Smooth muscle cell (in vitro differentiated cells): ENCODE data around the gene IL12A. TPM values are rescaled to one million over a fixed set of nuclear protein-coding genes. Genes with fewer than 3 reads are reported as not detected.

Experiments
- DNase-seq: peaks from one replicate; lab custom pipeline; 2025; ENCODE audit not compliant: unreplicated experiment; lab: John Stamatoyannopoulos, UW
- H2AFZ ChIP-seq: fragments of 200-600 bp; sonication (generic); 2 replicates; pipeline ENCODE4 v1.6.0; 2016; ENCODE audit warnings: antibody characterized with exemption, low read depth, mild to moderate bottlenecking
- H3F3A ChIP-seq: fragments of 200-600 bp; sonication (generic); 2 replicates; pipeline ENCODE4 v1.6.0; 2017; ENCODE audit warnings: antibody characterized with exemption, low read depth
- H3K27ac ChIP-seq: fragments of 200-600 bp; sonication (generic); 2 replicates; pipeline ENCODE4 v1.5.1; 2016; ENCODE audit warnings: low read depth, mild to moderate bottlenecking
- H3K27me3 ChIP-seq: fragments of 200-600 bp; sonication (generic); 2 replicates; pipeline ENCODE4 v1.6.1; 2016; ENCODE audit warnings: low read depth, mild to moderate bottlenecking
- H3K36me3 ChIP-seq: fragments of 200-600 bp; sonication (generic); 2 replicates; pipeline ENCODE4 v1.5.1; 2016; ENCODE audit warnings: low read depth
- H3K4me1 ChIP-seq: fragments of 200-600 bp; sonication (generic); 2 replicates; pipeline ENCODE4 v1.5.1; 2016; ENCODE audit warnings: low read depth
- H3K4me2 ChIP-seq: fragments of 200-600 bp; sonication (generic); 2 replicates; pipeline ENCODE4 v1.6.0; 2016; ENCODE audit warnings: mild to moderate bottlenecking
- H3K4me3 ChIP-seq: fragments of 200-600 bp; sonication (generic); 2 replicates; pipeline ENCODE4 v1.5.1; 2016; ENCODE audit warnings: mild to moderate bottlenecking
- H3K79me2 ChIP-seq: fragments of 200-600 bp; sonication (generic); 2 replicates; pipeline ENCODE4 v1.6.0; 2016; ENCODE audit warnings: low read depth, mild to moderate bottlenecking
- H3K9ac ChIP-seq: fragments of 200-600 bp; sonication (generic); 2 replicates; pipeline ENCODE4 v1.6.0; 2016; ENCODE audit warnings: low read depth
- H3K9me3 ChIP-seq: fragments of 200-600 bp; sonication (generic); replicated peaks from 2 replicates; pipeline ENCODE4 v1.5.1; 2016; ENCODE audit warnings: low read depth
- H4K20me1 ChIP-seq: fragments of 200-600 bp; sonication (generic); 2 replicates; pipeline ENCODE4 v1.6.0; 2016; ENCODE audit warnings: low read depth
- WGBS: methylation state at CpG from one replicate; pipeline ENCODE4 v1.1.7; 2016; ENCODE audit warnings: low lambda C conversion rate; 5-methylcytosine and 5-hydroxymethylcytosine counted together
- polyA plus RNA-seq: library from polyadenylated mRNA; unstranded; fragments of >200 nt; fragmentation: Nextera tagmentation; extraction: Ambion mirVana; gene quantifications from 2 replicates; pipeline ENCODE4 v1.2.1, GENCODE V29; 2016
- total RNA-seq: library from RNA; depleted of rRNA; stranded (reverse); fragments of >200 nt; gene quantifications from 2 replicates; pipeline ENCODE4 v1.2.3, GENCODE V29; 2014
- TF ChIP-seq, protein P1 (sequence below): fragments of 200-600 bp; sonication (generic); IDR thresholded peaks from 2 replicates; pipeline ENCODE4 v1.5.1; 2017; ENCODE audit warnings: borderline replicate concordance, mild to moderate bottlenecking, antibody characterized with exemption; ENCODE audit not compliant: insufficient read depth, poor library complexity, severe bottlenecking

The IL12A gene
- total and polyA plus RNA-seq, 2 experiments from 2014 or later = 0.09 TPM; not detected in 1

DNA sequence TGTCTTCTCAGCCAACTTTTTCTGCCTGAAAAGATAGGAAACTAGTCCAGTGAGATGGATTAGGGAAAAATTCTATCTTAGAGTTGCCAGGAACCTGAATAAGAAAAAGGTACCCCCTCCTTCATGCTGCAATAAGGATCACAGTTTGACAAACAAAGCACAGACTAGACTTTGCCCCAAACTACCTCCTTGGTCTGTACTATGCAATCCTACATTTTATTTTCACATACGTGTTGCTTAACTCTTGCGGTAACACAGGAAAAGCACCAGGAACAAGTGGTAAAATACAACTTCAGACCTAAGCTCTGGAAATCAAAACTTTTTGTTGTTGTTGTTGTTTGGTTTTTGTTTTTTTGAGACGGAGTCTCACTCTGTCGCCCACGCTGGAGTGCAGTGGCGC, 11.3 kb upstream of the IL12A start:
- no peaks in the 10 kb centered on the region for H3K36me3 ChIP-seq
- H3K4me3 ChIP-seq = no peak overlapping the region
- no peaks in the 10 kb centered on the region for H3K79me2 ChIP-seq
- TF ChIP-seq, protein P1, sequence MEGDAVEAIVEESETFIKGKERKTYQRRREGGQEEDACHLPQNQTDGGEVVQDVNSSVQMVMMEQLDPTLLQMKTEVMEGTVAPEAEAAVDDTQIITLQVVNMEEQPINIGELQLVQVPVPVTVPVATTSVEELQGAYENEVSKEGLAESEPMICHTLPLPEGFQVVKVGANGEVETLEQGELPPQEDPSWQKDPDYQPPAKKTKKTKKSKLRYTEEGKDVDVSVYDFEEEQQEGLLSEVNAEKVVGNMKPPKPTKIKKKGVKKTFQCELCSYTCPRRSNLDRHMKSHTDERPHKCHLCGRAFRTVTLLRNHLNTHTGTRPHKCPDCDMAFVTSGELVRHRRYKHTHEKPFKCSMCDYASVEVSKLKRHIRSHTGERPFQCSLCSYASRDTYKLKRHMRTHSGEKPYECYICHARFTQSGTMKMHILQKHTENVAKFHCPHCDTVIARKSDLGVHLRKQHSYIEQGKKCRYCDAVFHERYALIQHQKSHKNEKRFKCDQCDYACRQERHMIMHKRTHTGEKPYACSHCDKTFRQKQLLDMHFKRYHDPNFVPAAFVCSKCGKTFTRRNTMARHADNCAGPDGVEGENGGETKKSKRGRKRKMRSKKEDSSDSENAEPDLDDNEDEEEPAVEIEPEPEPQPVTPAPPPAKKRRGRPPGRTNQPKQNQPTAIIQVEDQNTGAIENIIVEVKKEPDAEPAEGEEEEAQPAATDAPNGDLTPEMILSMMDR = no peak
- 94% methylated on average over 6 of the region's 6 CpGs for WGBS
- no peaks in the 10 kb centered on the region for H3F3A ChIP-seq
- H3K27me3 ChIP-seq = no peaks in the 10 kb centered on the region
- H3K4me1 ChIP-seq = no peaks in the 10 kb centered on the region
- no peaks in the 10 kb centered on the region for H3K9me3 ChIP-seq
- no peak overlapping the region for H2AFZ ChIP-seq
- H4K20me1 ChIP-seq = no peaks in the 10 kb centered on the region
- H3K27ac ChIP-seq = no peak overlapping the region
- no peak for DNase-seq
- no peak overlapping the region for H3K9ac ChIP-seq
- H3K4me2 ChIP-seq = no peak overlapping the region

DNA sequence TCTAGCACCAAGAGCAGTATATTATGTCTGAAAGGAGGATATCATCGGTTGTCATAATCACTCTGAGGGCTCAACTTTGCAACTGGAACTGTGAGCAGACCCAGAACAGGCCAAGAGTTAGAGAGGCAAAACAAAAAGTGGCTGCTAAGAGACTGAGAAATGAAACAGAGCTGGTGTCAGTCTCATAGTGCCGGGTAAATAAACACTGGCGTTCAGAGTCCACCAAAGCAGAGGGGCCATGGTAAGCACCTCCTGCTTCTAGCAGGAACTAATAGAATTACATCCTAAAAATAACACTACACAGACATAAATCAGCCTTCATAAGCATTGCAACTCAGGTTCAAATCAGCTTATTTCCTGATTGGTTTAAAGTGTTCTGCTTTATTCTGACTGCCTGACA, 10.3 kb upstream of the IL12A start:
- Histone ChIP-seq H3K27me3 (no peaks in the 10 kb centered on the region), H3K79me2 (no peaks in the 10 kb centered on the region), H3K9me3 (no peaks in the 10 kb centered on the region), H3K4me2 (no peak overlapping the region), H3K36me3 (no peaks in the 10 kb centered on the region), H3K4me3 (no peak overlapping the region), H3K4me1 (no peaks in the 10 kb centered on the region), H3K9ac (no peak overlapping the region), H2AFZ (no peak overlapping the region), H4K20me1 (no peaks in the 10 kb centered on the region), H3K27ac (no peak overlapping the region), H3F3A (no peaks in the 10 kb centered on the region)
- WGBS = 70% methylated on average over 3 of the region's 3 CpGs
- DNase-seq = no peak
- TF ChIP-seq, protein P1 = no peak

DNA sequence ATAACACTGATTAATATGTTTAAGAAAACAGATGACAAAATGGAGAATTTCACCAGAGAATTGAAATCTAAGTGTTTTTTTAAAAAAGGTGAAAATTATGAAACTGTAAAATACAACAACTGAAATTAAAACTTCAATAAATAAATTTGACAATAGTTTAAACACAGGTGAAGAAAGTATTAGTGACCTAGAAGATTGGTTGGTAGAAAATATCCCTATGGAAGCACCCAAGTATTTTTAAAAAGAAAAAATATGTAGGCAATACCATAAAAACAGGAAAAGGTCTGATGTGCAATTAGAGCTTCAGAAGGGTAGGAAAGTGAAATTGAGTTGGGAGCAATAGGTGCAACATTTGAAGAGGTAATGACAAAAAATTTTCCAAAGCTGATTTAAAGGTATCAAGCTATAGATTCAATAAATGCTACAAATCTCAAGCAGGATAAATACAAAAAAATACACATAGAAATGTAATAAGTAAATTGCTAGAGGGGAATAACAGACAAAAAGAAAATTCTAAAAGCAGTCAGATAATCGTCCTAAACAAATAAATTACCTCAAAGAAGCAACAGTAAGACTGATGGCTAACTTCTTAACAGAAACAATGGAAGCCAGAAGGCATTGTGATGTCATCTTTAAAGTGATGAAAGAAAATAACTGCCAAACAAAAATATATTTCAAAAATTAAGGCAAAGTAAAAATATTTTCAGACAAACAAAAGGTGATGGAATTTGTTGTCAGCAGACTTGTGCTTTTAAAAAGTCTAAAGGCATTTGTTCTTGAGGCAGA, 9.5 kb upstream of the IL12A start:
- Histone ChIP-seq H3K4me3 (no peak overlapping the region), H3K4me2 (no peak overlapping the region), H3K27me3 (no peaks in the 10 kb centered on the region), H3K4me1 (no peaks in the 10 kb centered on the region), H3K27ac (no peak overlapping the region), H3F3A (no peaks in the 10 kb centered on the region), H3K9me3 (no peaks in the 10 kb centered on the region), H2AFZ (no peak overlapping the region), H4K20me1 (no peaks in the 10 kb centered on the region), H3K9ac (no peak overlapping the region), H3K36me3 (no peaks in the 10 kb centered on the region), H3K79me2 (no peaks in the 10 kb centered on the region)
- TF ChIP-seq, protein P1 = no peak
- no peak for DNase-seq
- 76% methylated on average over 1 of the region's 1 CpG for WGBS
